ENCODE data around the gene GABBR2. TPM values are rescaled to one million over a fixed set of nuclear protein-coding genes. Genes with fewer than 3 reads are reported as not detected.

The GABBR2 gene
- total RNA-seq, 4 donors from 2014 or later: not detected

DNA sequence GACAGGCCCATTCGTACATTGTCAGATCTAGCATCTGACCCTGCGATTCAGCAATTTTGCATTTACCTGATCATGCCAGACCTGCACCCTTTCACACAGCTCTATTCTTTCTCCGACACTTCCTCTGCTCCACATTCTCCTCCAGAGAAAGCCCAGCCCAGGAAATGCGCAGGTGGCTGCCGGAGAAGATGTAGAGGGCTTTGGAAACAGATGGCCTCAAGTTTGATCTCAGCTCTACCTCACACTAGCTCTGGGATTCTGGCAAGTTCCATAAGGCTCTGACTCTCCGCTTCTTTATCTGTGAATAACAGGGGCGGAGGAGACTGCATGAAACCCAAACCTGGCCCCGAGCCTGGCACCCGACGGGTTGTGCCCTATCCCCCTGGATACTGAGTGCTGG, 61.5 kb downstream of the GABBR2 start:
- DNase-seq (ENCODE audit: low spot score) (no peak), ATAC-seq (ENCODE audit: low FRiP score) (no peak)
- TF ChIP-seq, protein P1, sequence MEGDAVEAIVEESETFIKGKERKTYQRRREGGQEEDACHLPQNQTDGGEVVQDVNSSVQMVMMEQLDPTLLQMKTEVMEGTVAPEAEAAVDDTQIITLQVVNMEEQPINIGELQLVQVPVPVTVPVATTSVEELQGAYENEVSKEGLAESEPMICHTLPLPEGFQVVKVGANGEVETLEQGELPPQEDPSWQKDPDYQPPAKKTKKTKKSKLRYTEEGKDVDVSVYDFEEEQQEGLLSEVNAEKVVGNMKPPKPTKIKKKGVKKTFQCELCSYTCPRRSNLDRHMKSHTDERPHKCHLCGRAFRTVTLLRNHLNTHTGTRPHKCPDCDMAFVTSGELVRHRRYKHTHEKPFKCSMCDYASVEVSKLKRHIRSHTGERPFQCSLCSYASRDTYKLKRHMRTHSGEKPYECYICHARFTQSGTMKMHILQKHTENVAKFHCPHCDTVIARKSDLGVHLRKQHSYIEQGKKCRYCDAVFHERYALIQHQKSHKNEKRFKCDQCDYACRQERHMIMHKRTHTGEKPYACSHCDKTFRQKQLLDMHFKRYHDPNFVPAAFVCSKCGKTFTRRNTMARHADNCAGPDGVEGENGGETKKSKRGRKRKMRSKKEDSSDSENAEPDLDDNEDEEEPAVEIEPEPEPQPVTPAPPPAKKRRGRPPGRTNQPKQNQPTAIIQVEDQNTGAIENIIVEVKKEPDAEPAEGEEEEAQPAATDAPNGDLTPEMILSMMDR (IDR thresholded peaks at IDR 0.05): no peak

DNA sequence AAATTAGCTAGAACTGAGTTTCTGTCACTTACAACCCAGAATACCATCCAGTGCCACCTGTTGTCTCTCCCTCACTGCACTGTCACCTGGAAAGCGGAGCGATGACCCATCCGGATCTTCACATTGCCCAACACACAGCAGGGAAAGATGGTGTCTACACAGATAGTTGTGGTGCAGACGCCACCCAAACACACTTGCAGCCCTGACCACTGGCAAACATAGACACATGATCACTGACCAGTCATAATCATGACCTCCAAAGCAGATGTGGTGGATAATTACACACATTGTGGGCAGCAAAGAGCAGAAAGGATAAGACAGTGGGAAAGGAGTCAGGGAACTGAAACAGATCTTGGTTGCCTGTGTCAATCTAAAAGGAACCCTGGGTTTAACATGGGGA, 64.7 kb downstream of the GABBR2 start:
- DNase-seq (ENCODE audit: low spot score) (no peak), ATAC-seq (ENCODE audit: low FRiP score) (no peak)
- TF ChIP-seq, protein P1 (IDR thresholded peaks at IDR 0.05): no peak

DNA sequence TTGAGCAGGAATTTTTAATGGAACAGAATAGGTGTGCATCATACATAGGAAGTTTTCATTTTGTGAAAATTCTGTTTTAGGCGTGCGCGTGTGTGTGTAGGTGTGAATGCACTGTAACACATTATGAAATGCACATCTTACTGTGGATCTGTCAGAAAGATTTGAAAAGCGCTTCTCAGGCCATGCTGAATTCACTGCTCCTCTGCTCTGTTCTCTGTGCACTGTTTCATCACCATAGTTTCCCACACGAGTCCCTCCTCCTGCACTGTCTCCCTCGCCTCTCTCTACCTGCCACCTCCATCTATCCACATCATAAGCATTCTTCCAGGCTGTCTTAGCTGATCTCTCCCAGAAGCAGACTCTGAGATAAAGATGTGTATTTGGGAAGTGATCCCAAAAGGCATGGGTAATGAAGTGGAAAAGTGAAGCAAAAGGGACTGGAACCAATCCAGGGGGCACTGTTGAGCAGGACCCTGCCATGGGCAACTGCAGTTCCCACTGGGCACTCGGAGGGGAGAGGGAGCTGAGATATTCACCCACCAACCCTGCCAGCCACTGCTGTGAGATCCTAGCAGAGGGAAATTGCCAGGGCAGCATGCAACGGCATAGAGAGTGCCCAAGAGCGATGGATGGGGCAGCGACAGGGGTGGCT, 65.9 kb downstream of the GABBR2 start:
- TF ChIP-seq, protein P1 (IDR thresholded peaks at IDR 0.05): no peak
- DNase-seq (ENCODE audit: low spot score) (no peak), ATAC-seq (ENCODE audit: low FRiP score) (no peak)

DNA sequence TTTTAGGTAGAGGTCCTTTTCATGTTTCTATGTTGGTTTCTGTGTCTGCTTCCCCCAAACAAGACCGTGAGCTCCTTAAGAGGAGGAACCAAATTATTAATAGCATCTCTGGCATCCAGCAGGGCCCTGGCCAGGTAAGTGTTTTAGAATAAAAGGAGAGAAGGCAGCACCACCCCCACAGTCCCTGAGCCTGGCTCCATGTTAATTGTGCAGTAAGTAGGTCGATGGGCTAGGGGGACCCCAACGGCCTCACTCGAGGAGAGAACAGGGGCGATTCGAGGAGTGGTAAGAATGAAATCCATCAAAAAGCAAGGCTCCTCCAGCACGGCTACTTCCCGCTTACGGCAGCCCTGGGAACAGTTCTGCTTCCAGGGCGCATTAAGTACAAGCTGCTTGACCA, 67.0 kb downstream of the GABBR2 start:
- TF ChIP-seq, protein P1 (IDR thresholded peaks at IDR 0.05): no peak
- no peak for DNase-seq (ENCODE audit: low spot score)
- no peak for ATAC-seq (ENCODE audit: low FRiP score)

DNA sequence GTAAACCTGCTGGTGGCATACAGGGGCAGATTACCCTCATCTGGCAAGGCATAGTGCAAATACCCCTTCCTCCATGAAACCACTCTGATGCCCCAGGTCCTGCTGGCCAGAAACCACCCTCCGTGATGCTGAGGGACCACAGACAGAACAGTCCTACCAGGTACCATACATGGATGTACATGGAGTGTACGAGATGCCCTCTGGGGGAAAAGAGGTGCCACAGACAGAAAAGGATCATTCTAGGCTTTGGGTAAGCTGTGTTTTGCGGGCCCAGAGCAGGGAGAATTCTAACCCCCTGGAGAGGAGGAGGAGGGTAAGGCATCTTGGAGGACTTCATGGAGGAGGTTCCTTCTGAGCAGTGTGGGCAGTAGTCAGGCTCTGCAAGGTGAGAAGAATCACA, 68.3 kb downstream of the GABBR2 start:
- ATAC-seq (ENCODE audit: low FRiP score): no peak
- no peak for DNase-seq (ENCODE audit: low spot score)
- TF ChIP-seq, protein P1 (IDR thresholded peaks at IDR 0.05): no peak

DNA sequence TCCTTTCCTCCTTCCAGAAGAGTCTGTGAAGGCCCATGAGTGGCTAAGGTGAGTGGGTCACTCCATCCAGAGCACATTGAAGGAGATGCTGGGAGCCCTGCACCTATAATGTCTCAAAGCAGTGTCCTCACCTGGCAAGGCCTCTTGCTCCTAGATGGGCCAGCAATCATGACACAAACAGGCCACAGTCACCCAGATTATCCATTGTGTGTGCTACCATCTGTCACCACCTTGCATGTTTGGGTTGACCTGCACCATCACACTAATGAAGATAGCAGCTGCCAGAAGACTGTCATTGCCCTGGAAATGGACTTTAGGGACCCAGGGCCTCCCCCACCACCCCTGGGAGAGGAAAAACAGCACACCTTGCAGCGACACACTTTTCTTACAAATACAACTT, 69.6 kb downstream of the GABBR2 start:
- TF ChIP-seq, protein P1 (IDR thresholded peaks at IDR 0.05): no peak
- no peak for ATAC-seq (ENCODE audit: low FRiP score)
- no peak for DNase-seq (ENCODE audit: low spot score)

DNA sequence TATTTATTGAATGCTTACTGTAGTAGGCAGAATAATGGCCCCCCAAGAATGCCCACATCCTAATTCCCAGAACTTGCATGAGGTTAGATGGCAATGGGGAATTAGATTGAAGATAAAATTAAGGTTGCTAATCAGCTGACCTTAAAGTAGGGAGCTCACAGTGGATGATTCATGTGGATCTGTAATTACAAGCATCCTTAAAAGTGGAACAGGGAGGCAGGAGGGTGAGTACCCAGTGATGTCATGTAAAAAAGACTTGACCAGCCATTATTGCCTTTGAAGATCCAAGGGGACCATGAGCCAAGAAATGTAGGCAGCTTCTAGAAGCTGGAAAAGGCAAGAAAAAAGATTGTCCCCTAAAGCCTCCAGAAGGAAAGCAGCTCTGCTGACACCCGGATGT, 71.4 kb downstream of the GABBR2 start:
- TF ChIP-seq, protein P1 (IDR thresholded peaks at IDR 0.05): no peak
- no peak for DNase-seq (ENCODE audit: low spot score)
- no peak for ATAC-seq (ENCODE audit: low FRiP score)

All from omental fat pad (tissue), 4 donors.